ENCODE data around the gene ZNF441.
"Not testable (repeated sequence)": the region's sequence is repeated elsewhere in the genome, so short reads cannot be mapped to it uniquely, and the experiment has no call there.

ZNF441 gene

DNA sequence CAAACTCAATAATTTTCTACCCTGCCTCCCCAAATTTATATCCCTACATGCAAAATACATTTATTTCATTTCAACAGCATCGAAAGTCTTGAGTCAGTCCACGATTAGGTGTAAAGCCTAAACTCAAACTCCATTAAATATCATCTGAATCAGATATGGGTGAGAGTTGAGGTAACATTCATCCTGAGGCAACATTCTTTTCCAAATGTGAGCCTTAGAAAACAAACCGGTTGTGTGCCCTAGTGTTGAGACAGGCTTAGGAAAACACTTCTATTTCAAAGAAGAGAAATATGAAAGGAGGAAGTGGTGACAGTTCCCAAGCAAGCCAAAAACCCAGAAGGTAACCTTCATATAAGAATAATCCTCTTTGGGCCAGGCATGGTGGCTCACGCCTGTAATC lies 12.1 kb upstream of the ZNF441 start:
- no peak overlapping the region for H3K27ac ChIP-seq
- ChIA-PET POLR2A (ENCODE audit: low non-redundant PET) (no interaction called here), CTCF (no interaction called here)
- TF ChIP-seq, protein P1, sequence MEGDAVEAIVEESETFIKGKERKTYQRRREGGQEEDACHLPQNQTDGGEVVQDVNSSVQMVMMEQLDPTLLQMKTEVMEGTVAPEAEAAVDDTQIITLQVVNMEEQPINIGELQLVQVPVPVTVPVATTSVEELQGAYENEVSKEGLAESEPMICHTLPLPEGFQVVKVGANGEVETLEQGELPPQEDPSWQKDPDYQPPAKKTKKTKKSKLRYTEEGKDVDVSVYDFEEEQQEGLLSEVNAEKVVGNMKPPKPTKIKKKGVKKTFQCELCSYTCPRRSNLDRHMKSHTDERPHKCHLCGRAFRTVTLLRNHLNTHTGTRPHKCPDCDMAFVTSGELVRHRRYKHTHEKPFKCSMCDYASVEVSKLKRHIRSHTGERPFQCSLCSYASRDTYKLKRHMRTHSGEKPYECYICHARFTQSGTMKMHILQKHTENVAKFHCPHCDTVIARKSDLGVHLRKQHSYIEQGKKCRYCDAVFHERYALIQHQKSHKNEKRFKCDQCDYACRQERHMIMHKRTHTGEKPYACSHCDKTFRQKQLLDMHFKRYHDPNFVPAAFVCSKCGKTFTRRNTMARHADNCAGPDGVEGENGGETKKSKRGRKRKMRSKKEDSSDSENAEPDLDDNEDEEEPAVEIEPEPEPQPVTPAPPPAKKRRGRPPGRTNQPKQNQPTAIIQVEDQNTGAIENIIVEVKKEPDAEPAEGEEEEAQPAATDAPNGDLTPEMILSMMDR (conservative IDR thresholded peaks at IDR 0.05; ENCODE audit: low read depth): no peak
- no peak for DNase-seq (ENCODE audit: low spot score)

DNA sequence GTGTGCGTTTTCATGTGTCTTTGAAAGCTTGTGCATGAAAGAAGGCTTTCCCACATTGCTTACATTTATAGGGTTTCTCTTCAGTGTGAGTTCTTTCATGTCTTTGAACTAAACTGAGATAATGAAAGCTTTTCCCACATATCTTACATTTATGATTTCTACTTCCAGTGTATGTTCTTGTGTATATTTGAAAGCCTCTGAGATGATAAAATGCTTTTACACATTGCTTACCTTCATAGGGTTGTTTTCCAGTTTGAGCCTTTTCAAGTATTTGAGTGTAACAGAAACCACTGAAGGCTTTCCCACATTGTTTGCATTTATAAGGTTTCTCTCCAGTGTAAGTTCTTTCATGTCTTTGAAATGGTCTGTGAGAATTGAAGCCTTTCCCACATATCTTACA lies 9.8 kb upstream of the ZNF441 start:
- no peak for DNase-seq (ENCODE audit: low spot score)
- TF ChIP-seq, protein P1 (conservative IDR thresholded peaks at IDR 0.05; ENCODE audit: low read depth): no peak
- ChIA-PET CTCF (no interaction called here), POLR2A (ENCODE audit: low non-redundant PET) (no interaction called here)
- H3K27ac ChIP-seq: no peak overlapping the region

DNA sequence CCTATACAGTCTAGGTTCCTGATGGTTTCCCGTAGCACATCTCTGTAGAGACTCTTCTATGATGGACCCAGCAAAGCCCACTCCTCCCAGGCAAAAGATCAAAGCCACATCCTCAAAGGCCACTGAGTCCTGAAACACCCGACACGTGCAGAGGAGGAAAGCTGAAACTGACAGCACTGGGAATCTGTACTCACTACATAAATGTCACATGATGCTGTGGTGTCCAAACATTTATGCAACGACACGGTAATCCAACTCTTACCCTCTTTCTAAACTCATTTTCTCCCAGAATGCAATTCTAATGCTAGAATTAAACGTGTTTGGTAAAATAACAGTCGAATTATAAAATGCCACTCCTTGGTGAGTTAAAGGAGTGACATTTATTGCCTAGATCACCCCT lies 7.0 kb upstream of the ZNF441 start:
- CTCF ChIA-PET: no interaction called here
- DNase-seq (ENCODE audit: low spot score): no peak
- TF ChIP-seq, protein P1 (conservative IDR thresholded peaks at IDR 0.05; ENCODE audit: low read depth): no peak
- POLR2A ChIA-PET (ENCODE audit: low non-redundant PET): no interaction called here
- H3K27ac ChIP-seq: no peak overlapping the region

DNA sequence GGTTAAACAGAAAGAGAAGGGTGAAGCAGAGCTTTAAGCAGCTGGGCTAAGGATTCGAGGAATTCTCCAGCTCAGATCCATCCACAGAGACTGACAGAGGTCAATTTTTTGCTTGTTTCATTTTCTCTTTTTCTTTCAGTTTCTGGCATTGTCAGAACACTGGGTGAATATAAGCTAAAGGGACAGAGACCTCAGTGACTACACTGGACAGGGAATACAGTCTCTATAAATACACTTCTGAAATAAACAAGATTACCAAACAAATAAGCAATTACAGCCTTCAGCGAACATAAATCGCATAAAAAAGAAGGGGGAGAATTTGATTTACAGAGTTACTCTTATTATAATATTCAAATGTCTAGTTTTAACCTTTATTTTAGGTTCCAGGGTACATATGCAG lies 3.7 kb upstream of the ZNF441 start:
- CTCF ChIA-PET: no interaction called here
- H3K27ac ChIP-seq: no peak overlapping the region
- no peak for DNase-seq (ENCODE audit: low spot score)
- TF ChIP-seq, protein P1 (conservative IDR thresholded peaks at IDR 0.05; ENCODE audit: low read depth): no peak
- POLR2A ChIA-PET (ENCODE audit: low non-redundant PET): interaction anchor here (0.6 kb wide), 1 partner anchor 23 kb away, joined by 3 read pairs; no protein-coding TSS in a partner anchor

DNA sequence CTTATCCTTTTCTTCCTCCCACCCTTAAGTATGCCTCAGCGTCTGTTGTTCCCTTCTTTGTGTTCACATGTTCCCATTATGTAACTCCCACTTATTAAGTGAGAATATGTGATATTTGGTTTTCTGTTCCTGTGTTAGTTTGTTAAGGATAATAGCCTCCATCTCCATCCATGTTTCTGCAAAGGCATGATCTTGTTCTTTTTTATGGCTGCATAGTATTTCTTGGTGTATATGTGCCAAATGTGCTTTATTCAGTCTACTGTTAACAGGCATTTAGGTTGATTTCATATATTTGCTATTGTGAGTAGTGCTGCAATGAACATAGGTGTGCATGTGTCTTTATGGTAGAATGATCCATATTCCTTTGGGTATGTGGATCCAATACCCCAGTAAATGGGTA lies 3.2 kb upstream of the ZNF441 start:
- POLR2A ChIA-PET (ENCODE audit: low non-redundant PET): no interaction called here
- TF ChIP-seq, protein P1 (conservative IDR thresholded peaks at IDR 0.05; ENCODE audit: low read depth): no peak

DNA sequence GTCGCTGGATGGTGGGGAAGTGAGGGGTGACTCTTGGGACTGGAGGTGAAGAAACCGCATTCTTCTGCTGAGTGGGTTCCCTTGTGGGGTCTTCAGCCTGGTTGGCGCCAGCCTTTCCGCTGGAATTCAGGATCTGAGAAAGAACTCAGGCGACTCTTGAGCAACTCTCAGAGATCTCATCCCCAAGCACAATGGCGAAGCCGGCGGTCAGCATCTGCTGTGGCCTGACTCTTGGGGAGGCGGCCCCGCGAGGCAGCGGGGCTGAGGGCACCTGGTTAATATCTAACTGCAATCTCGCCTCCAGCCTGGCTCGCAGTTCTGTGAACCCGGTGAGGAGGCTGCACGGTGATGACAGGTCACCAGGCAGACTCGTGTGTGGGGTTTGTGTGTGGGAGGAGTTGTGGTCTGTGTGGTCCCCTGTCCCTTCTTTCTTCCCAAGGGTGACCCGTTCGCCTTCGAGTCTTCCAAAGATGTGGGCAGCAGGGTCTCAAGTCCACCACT lies 883 bp downstream of the ZNF441 start:
- peak overlapping the region; percentile 95 for H3K27ac ChIP-seq
- ChIA-PET CTCF (no interaction called here), POLR2A (ENCODE audit: low non-redundant PET) (no interaction called here)
- peak; percentile 13 for DNase-seq (ENCODE audit: low spot score)
- TF ChIP-seq, protein P1 (conservative IDR thresholded peaks at IDR 0.05; ENCODE audit: low read depth): no peak

More for the DNA sequence above, 3.2 kb upstream of the ZNF441 start:
- CTCF ChIA-PET: no interaction called here
- no peak overlapping the region for H3K27ac ChIP-seq
- no peak for DNase-seq (ENCODE audit: low spot score)

DNA sequence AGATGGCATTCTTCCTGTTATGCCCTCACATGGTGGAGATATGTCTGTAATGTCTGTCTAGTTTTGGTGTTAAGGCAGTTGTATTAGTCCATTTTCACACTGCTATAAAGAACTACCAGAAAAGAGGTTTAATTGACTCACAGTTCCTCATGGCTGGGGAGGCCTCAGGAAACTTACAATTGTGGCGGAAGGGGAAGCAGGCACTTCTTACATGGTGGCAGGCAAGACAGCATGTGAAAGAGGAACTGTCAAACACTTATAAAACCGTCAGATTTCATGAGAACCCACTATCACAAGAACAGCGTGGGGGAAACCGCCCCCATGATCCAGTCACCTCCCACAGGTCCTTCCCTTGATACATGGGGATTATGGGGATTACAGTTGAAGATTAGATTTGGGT lies 3.2 kb downstream of the ZNF441 start:
- TF ChIP-seq, protein P1 (conservative IDR thresholded peaks at IDR 0.05; ENCODE audit: low read depth): no peak
- H3K27ac ChIP-seq: no peak overlapping the region
- POLR2A ChIA-PET (ENCODE audit: low non-redundant PET): no interaction called here
- no peak for DNase-seq (ENCODE audit: low spot score)
- CTCF ChIA-PET: interaction anchor here (0.6 kb wide), 1 partner anchor 797 kb away, joined by 3 read pairs; no protein-coding TSS in a partner anchor

DNA sequence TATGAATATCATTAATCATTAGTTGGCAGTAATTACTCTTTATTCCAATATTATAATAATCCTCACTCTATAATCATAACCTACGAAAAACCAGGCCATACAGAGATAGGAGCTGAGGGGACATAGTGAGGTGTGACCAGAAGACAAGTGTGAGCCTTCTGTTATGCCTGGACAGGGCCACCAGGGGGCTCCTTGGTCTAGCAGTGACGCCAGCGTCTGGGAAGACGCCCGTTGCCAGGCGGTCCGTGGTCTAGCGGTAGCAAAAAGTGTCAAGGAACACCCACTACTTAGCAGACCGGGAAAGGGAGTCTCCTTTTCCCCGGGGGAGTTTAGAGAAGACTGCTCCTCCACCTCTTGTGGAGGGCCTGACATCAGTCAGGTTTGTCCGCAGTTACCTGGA lies 4.7 kb downstream of the ZNF441 start:
- CTCF ChIA-PET: interaction anchor here (0.6 to 0.7 kb wide), 3 partner anchors 77 to 935 kb away, joined by 3 read pairs; no protein-coding TSS in a partner anchor

DNA sequence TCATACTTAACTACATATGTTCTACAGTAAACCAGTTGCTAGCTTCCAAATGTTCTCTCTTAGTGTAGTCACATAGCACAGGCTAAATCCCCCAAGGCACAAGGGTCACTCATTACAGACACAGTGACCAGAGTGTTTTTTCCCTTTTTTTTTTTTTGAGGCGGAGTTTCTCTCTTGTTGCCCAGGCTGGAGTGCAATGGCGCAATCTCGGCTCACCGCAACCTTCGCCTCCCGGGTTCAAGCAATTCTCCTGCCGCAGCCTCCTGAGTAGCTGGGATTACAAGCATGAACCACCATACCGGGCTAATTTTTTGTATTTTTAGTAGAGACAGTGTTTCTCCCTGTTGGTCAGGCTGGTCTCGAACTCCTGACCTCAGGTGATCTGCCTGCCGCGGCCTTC lies 9.9 kb downstream of the ZNF441 start:
- DNase-seq (ENCODE audit: low spot score); H3K27ac ChIP-seq; CTCF ChIA-PET: not testable (repeated sequence)
- POLR2A ChIA-PET (ENCODE audit: low non-redundant PET): interaction anchor here (0.7 kb wide), 1 partner anchor 14 kb away, joined by 3 read pairs; no protein-coding TSS in a partner anchor

More for the DNA sequence above, 4.7 kb downstream of the ZNF441 start:
- POLR2A ChIA-PET (ENCODE audit: low non-redundant PET); H3K27ac ChIP-seq; DNase-seq (ENCODE audit: low spot score): not testable (repeated sequence)

Measured in RWPE1 (cell line).